GM18498 (cell line): ENCODE data around the gene FNBP1.
"Not testable (repeated sequence)": the region's sequence is repeated elsewhere in the genome, so short reads cannot be mapped to it uniquely, and the experiment has no call there.

Experiments
- ATAC-seq: cut with Tn5 transposase; IDR thresholded peaks from one replicate; pipeline ENCODE4 v1.9.1; 2021; ENCODE audit warnings: mild to moderate bottlenecking, moderate library complexity; ENCODE audit not compliant: unreplicated experiment

FNBP1 gene

GRCh38 chr9:129995409-129996160 lies 47.4 kb downstream of the FNBP1 start:
- no peak for ATAC-seq

DNA sequence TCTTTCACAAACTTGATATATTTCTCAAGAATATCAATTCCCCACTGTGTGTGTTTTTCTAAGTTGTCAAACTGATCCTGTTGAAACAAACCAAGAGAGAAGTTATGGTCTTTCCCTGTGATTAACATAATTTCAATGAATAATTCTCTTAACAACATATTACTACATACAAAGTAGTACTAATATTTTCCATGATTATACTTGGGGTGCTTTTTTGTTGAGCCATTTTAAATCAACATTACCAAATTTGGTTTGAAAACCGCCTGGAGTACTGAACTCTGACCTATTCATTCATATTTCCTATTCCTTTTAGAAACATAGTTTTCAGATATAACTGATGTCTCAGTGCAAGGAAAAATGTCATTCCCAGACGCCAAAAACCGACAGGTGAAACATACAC lies 48.1 kb downstream of the FNBP1 start:
- no peak for ATAC-seq

DNA sequence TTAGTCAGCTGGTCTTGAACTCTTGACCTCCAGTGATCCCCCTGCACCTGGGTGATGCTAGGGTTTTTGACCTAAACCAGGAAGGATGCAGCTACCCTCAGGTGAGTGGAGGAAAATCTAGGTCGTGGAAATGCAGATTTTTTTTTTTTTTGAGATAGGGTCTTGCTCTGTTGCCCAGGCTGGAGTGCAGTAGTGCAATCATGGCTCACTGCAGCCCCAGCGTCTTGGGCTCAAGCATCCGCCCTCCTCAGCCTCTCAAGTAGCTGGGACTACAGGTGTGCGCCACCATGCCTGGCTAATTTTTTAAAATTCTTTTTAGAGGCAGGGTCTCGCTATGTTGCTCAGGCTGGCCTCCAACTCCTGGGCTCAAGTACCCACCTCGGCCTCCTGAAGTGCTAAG lies 51.9 kb downstream of the FNBP1 start:
- ATAC-seq, result not testable (repeated sequence)

DNA sequence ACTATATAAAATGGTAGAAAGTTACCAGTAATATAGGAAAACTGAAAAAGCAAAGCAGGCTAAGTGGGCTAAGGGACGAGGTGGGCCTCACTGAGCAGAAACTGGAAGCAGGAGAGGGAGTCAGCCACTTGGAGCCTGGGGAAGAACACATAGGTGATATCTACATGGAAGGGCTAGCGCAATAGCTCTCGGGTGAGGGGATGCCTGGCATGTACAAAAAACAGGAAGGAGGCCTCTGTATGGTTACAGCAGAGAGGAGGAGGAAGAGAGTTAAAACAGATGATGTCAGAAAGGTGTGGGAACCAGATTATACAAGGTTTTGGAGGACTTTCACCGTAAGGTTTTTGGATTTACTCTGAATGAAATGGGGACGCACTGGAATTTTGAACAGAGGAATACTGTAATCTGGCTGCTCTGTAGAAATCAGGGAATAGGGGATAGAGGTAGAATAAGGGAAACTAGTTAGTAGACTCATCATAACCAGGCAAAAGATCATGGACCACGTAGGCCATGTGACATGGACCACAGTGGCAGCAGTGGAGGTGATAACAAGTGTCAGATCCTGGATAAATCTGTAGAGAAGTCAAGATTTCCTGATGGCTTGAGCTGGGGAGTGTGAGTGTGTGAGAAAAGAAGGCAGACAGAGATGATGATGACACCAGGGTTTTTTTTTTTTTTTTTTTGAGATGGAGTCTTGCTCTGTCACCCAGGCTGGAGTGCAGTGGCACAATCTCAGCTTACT lies 52.5 kb downstream of the FNBP1 start:
- ATAC-seq, result no peak

DNA sequence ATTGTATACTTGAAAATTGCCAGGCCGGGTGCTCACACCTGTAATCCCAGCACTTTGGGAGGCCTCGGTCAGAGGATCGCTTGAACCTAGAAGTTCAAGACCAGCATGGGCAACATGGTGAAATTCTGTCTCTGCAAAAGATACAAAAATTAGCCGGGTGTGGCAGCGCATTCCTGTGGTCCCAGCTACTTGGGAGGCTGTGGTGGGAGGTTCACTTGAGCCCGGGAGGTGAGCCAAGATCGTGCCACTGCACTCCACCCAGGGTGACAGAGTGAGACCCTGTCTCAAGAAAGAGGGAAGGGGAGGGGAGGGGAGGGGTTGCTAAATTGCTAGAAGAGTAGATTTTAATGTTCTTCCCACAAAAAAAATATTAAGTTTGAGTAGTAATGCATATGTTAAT lies 53.2 kb downstream of the FNBP1 start:
- no peak for ATAC-seq

GRCh38 chr9:129989362-129989708 lies 53.7 kb downstream of the FNBP1 start:
- ATAC-seq, result no peak

- peak; percentile 62 for ATAC-seq
Observed at GRCh38 chr9:129988607-129989361, 54.2 kb downstream of the FNBP1 start.

DNA sequence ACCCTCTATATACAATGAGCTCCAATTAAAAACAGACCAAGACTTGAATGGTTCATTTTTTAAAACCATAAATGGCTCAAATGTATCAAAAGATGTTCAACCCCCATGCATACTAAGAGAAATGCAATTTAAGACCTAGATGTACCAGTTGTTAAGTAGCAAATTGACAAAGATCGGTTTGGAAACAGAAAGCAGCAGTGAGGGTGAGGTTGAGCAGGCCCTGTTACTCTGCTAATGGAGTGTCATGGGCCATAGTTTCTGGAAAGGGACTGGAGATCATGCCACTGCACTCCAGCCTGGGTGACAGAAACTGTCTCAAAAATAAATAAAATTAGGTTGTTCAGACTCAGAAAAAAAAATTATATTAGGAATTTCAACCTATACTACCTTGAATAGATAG lies 55.0 kb downstream of the FNBP1 start:
- no peak for ATAC-seq

DNA sequence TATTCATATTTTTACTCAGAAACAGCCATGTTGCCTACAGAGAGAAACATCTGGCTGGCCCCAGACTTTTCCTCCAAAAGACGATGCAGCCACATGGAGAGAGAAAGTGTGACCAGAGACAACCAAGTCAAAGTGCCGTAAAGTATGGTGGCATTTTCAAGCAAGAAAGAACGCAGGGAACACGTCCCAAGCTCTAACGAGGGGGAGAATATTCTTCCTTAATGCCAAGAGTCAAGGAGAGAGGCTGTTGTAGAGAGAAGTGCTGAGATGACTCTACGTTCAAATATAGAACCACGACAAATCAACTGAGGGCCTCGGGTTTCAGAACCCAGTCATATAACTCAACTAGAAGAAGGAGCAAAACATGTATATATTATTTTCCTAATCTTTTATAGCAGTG lies 55.9 kb downstream of the FNBP1 start:
- ATAC-seq, result peak; percentile 26

- not testable (repeated sequence) for ATAC-seq
Observed at GRCh38 chr9:129984589-129984988, 58.4 kb downstream of the FNBP1 start.

- ATAC-seq, result no peak
Observed at GRCh38 chr9:129983891-129984290, 59.1 kb downstream of the FNBP1 start.

DNA sequence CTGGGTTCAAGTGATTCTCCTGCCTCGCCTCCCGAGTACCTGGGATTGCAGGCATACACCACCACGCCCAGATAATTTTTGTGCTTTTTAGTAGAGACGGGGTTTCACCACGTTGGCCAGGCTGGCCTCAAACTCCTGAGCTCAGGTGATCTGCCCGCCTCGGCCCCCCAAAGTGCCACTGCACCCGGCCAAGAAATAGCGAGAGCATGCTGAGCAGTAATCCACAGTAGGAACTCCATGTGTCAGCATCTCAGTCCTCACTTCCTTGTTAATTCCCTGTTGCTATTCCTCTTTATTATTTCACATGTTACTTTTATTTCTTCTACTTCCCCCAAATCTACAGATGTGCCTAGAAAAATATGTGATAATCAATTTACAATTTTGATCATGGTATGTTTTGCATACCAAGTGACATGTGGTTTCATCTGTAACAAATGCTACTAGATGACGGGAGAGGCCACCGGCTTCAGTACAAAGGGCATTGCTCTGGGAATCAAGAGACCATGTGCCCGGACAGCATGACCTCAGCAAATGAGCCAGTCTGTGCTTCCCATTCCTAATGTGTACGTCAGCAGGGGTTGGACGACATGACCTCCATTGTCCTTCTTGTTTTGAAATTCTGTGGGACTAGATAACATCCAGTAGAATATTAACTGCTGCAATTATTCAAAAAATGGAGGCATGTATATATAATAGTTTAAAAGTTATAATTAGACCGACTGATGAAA lies 61.6 kb downstream of the FNBP1 start:
- ATAC-seq, result no peak

GRCh38 chr9:129980224-129980623 lies 62.8 kb downstream of the FNBP1 start:
- not testable (repeated sequence) for ATAC-seq

- no peak for ATAC-seq
Observed at GRCh38 chr9:129979071-129979745, 63.8 kb downstream of the FNBP1 start.

- ATAC-seq, result no peak
Observed at GRCh38 chr9:129972816-129973215, 70.2 kb downstream of the FNBP1 start.

- no peak for ATAC-seq
Observed at GRCh38 chr9:129968690-129969485, 74.1 kb downstream of the FNBP1 start.

- ATAC-seq, result no peak
Observed at GRCh38 chr9:129964901-129965734, 77.9 kb downstream of the FNBP1 start.

DNA sequence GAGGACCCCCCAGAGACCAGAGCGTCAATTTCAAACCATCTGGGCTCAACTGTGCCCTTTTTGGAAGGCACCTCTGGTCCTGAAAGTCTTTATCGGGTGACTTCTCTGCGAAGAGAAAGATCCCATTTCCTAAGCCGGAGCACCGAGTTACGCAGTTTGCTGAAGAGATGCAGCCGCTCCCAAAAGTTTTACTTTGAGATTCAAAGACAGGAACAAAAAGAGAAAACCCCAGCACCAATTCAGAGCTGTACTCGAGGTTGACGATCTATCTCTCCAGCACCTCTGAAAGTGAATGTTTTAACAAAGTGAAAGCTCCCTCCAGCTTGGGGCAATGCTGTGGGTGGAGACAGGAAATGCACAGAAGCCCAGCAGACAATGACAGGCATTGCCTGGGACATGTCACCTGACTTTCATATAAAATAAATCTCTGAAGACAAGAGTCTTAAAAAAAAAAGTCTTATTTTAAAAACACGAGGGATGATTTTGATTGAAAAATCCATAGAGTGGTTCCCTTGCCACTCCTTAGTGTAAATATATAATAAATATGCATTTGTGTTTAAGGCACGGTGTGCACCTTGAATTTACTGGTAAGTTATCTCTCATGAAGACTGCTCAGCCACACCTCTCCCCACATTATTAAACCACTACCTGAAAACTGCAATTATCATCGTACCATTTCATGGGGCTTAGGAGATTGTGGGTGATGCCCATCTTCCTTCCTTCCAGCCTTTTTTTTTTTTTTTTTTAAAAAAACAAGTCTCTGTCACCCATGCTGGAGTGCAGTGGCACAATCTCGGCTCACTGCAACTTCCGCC lies 79.9 kb downstream of the FNBP1 start:
- ATAC-seq, result peak; percentile 75
